K562 (cell line): ENCODE data around the gene CERS6. TPM values are rescaled to one million over a fixed set of nuclear protein-coding genes. Genes with fewer than 3 reads are reported as not detected.

ENCODE experiments used
- ATAC-seq: fragments of 200-7000 bp; cut with Tn5 transposase; 3 replicates; pipeline ENCODE4 v1.9.1; 2020; ENCODE audit warnings: moderate library complexity
- BruUV-seq: library from RNA; stranded (reverse); fragments of 400-500 nt; replicated peaks from 2 replicates; lab custom pipeline; 2021; lab: Mats Ljungman, UMichigan
- CTCF ChIA-PET: fragments of 300-600 bp; formaldehyde crosslinking; extraction: SDS; loops from one replicate; lab custom pipeline; 2021; ENCODE audit warnings: low intra/inter-chr PET ratio; lab: Yijun Ruan, JAX
- POLR2A ChIA-PET: fragments of 300-600, 350-650 bp; sonication (Branson Sonifier 250); formaldehyde crosslinking; extraction: SDS; loops from one replicate; lab custom pipeline; 2021; ENCODE audit warnings: antibody characterized with exemption, inconsistent platforms; lab: Yijun Ruan, JAX
- DNase-seq, 4 experiments: peaks; one replicate each; pipeline versions ENCODE4 v3.0.0 to v3.0.0-alpha.2; 2011 to 2018; ENCODE audit warnings: low spot score in 3 of 4, mixed read lengths in 3 of 4; ENCODE audit errors: extremely low read depth in 1 of 4
- FAIRE-seq: peaks from 2 replicates; lab custom pipeline; 2011; peaks lifted over from hg19 to GRCh38; lab: Jason Lieb, UNC
- H2AFZ ChIP-seq: 2 replicates; pipeline ENCODE4 v1.6.0; 2011; ENCODE audit warnings: low read depth, low read length, control low read depth, inconsistent platforms
- H3K27ac ChIP-seq: fragments of 200-600 bp; 3 replicates; pipeline ENCODE4 v1.8.0; 2011; ENCODE audit warnings: low read depth, mild to moderate bottlenecking, control low read depth, inconsistent platforms, low read length, moderate library complexity, mixed read lengths; ENCODE audit errors: extremely low read depth
- H3K27me3 ChIP-seq, 2 experiments: fragments of 300-600 bp in 1 of 2; 2 replicates in 1 of 2; 3 replicates in 1 of 2; pipeline versions ENCODE4 v1.6.0 to v1.8.0; 2011; ENCODE audit warnings: inconsistent platforms in 2 of 2, low read length in 2 of 2, mild to moderate bottlenecking in 1 of 2, mixed read lengths in 1 of 2, moderate library complexity in 1 of 2; ENCODE audit not compliant: control insufficient read depth in 2 of 2, insufficient read depth in 2 of 2
- H3K36me3 ChIP-seq: fragments of 300-600 bp; 3 replicates; pipeline ENCODE4 v1.8.0; 2011; ENCODE audit warnings: mild to moderate bottlenecking, low read length, inconsistent platforms; ENCODE audit not compliant: control insufficient read depth, insufficient read depth
- H3K4me1 ChIP-seq, 2 experiments: fragments of 200-600 bp in 1 of 2; replicated peaks in 1 of 2; 2 replicates in 1 of 2; 3 replicates in 1 of 2; pipeline versions ENCODE4 v1.5.1 to v1.8.0; 2011; ENCODE audit warnings: inconsistent platforms in 2 of 2, low read length in 2 of 2, mild to moderate bottlenecking in 1 of 2, mixed read lengths in 1 of 2, moderate library complexity in 1 of 2; ENCODE audit not compliant: control insufficient read depth in 2 of 2, insufficient read depth in 2 of 2
- H3K4me2 ChIP-seq: 2 replicates; pipeline ENCODE4 v1.6.1; 2011; ENCODE audit warnings: low read length, control low read depth, inconsistent platforms, mixed read lengths; ENCODE audit not compliant: insufficient read depth
- H3K4me3 ChIP-seq: fragments of 200-600 bp; sonication (generic), shearing (Covaris generic); 2 replicates; pipeline ENCODE4 v1.5.1; 2016; ENCODE audit warnings: control low read depth, inconsistent platforms
- H3K79me2 ChIP-seq: fragments of 200-600 bp; 3 replicates; pipeline ENCODE4 v1.8.0; 2011; ENCODE audit warnings: low read length, inconsistent platforms; ENCODE audit not compliant: control insufficient read depth, insufficient read depth
- H3K9ac ChIP-seq, 2 experiments: 2 replicates each; pipeline versions ENCODE4 v1.6.0 to v1.6.1; 2011; ENCODE audit warnings: low read depth in 2 of 2, low read length in 2 of 2, control low read depth in 1 of 2, inconsistent platforms in 1 of 2, mild to moderate bottlenecking in 1 of 2, mixed read lengths in 1 of 2; ENCODE audit not compliant: insufficient read depth in 1 of 2
- H3K9me1 ChIP-seq: one replicate; pipeline ENCODE4 v1.6.0; 2011; ENCODE audit warnings: inconsistent platforms, mild to moderate bottlenecking, low read length, moderate library complexity; ENCODE audit not compliant: control insufficient read depth, insufficient read depth
- H3K9me3 ChIP-seq: replicated peaks from 2 replicates; pipeline ENCODE4 v1.5.1; 2011; ENCODE audit warnings: low read depth, low read length, inconsistent platforms; ENCODE audit not compliant: control insufficient read depth, insufficient read depth
- H4K20me1 ChIP-seq: replicated peaks from 2 replicates; pipeline ENCODE4 v1.6.1; 2011; ENCODE audit warnings: low read length, inconsistent platforms, mixed read lengths; ENCODE audit not compliant: control insufficient read depth, insufficient read depth
- BCOR ChIP-seq: fragments of 450-650 bp; IDR thresholded peaks from 2 replicates; pipeline ENCODE4 v1.6.1; 2016
- CBX1 ChIP-seq: sonication (generic); IDR thresholded peaks from 2 replicates; pipeline ENCODE4 v1.6.1; 2016; ENCODE audit warnings: antibody characterized with exemption, low read depth, mild to moderate bottlenecking
- CREB3L1 ChIP-seq: fragments of 450-650 bp; IDR thresholded peaks from 2 replicates; pipeline ENCODE4 v1.6.1; 2014; ENCODE audit warnings: low read depth, mild to moderate bottlenecking, moderate library complexity, borderline replicate concordance
- HDAC2 ChIP-seq: fragments of 450-650 bp; IDR thresholded peaks from 2 replicates; pipeline ENCODE4 v1.6.1; 2016; ENCODE audit warnings: mild to moderate bottlenecking
- KDM1A ChIP-seq, 2 experiments: fragments of 450-650 bp; IDR thresholded peaks; 2 replicates each; pipeline ENCODE4 v1.6.1; 2016; ENCODE audit warnings: mild to moderate bottlenecking in 2 of 2
- MCM3 ChIP-seq: fragments of 450-650 bp; IDR thresholded peaks from 2 replicates; pipeline ENCODE4 v1.6.1; 2016
- NFRKB ChIP-seq: fragments of 450-650 bp; IDR thresholded peaks from 2 replicates; pipeline ENCODE4 v1.6.1; 2016; ENCODE audit warnings: low read depth
- RCOR1 ChIP-seq, 2 experiments: IDR thresholded peaks; 2 replicates each; pipeline ENCODE4 v1.6.1; 2012; ENCODE audit warnings: low read depth in 2 of 2, low read length in 2 of 2, borderline replicate concordance in 1 of 2, improper control_type of control experiment in 1 of 2
- SMARCA4 ChIP-seq: fragments of 450-650 bp; IDR thresholded peaks from 2 replicates; pipeline ENCODE4 v1.6.1; 2016
- SPI1 ChIP-seq: IDR thresholded peaks from 2 replicates; pipeline ENCODE4 v1.6.1; 2011; ENCODE audit warnings: low read depth, low read length, control low read depth, borderline replicate concordance
- SREBF2 ChIP-seq: sonication (generic); formaldehyde crosslinking; IDR thresholded peaks from 2 replicates; pipeline ENCODE4 v1.4.0; 2020; ENCODE audit warnings: mild to moderate bottlenecking, missing genetic modification reagents
- TAF9B ChIP-seq: fragments of 450-650 bp; IDR thresholded peaks from 2 replicates; pipeline ENCODE4 v1.6.1; 2018; ENCODE audit warnings: mild to moderate bottlenecking; ENCODE audit not compliant: partially characterized antibody
- ZBTB7A ChIP-seq: IDR thresholded peaks from 2 replicates; pipeline ENCODE4 v1.6.1; 2011; ENCODE audit warnings: low read depth, mild to moderate bottlenecking, low read length, moderate library complexity, borderline replicate concordance; ENCODE audit not compliant: control insufficient read depth
- WGBS: fragments of 100-300 bp; shearing (Covaris generic); methylation state at CpG from one replicate; pipeline ENCODE4 v1.1.6; 2016; ENCODE audit warnings: low coverage, mixed read lengths; ENCODE audit not compliant: insufficient coverage; ENCODE audit errors: missing lambda C conversion rate; 5-methylcytosine and 5-hydroxymethylcytosine counted together
- in situ Hi-C: fragments of 300-500 bp; cut with MboI; formaldehyde crosslinking; loops from 4 replicates; pipeline ENCODE4 v1.15.0; 2018; ENCODE audit warnings: inconsistent platforms, mixed read lengths
- intact Hi-C: fragments of 100-400 bp; cut with micrococcal nuclease; formaldehyde crosslinking; loops from 2 replicates; pipeline ENCODE4 v1.14.2; 2022
- polyA plus RNA-seq, 8 experiments: library from polyadenylated mRNA; depleted of rRNA in 4 of 8; stranded (reverse) in 5 of 8; unstranded in 3 of 8; fragments of >200 nt; fragmentation: Nextera tagmentation in 2 of 8; fragmentation: Illumina TruSeq in 1 of 8; extraction: Ambion mirVana in 2 of 8; extraction: Trizol in 1 of 8; gene quantifications; 2 replicates each; pipeline versions ENCODE4 v1.2.1 to v1.2.3, GENCODE V29; 2011 to 2014; ENCODE audit warnings: inconsistent platforms in 1 of 8, missing spikeins in 1 of 8
- total RNA-seq, 7 experiments: library from RNA; depleted of rRNA in 6 of 7; stranded (reverse); fragments of >200 nt in 6 of 7; fragmentation: Illumina TruSeq in 2 of 7; extraction: Trizol in 2 of 7; gene quantifications; 2 replicates each; pipeline versions ENCODE4 v1.2.1 to v1.2.3, GENCODE V29; 2011 to 2021; ENCODE audit warnings: low replicate concordance in 1 of 7

CERS6 gene
- total and polyA plus RNA-seq, 9 of the 15 experiments (the other 6 are each of a cell fraction or from before 2014, with no cell fraction given) = 1.6 to 13.6 (median 11.4) TPM

GRCh38 chr2:168819829-168820489 lies 363.9 kb downstream of the CERS6 start:
- ChIA-PET CTCF (no interaction called here), POLR2A (interaction anchor here (1.0 to 7.9 kb wide), 2 partner anchors 10 to 18 kb away, joined by 4 to 81 read pairs; partner anchors contain the start of gene NOSTRIN)
- Histone ChIP-seq H3K9ac (no peak overlapping the region; a peak in 1 of 4 replicates), H2AFZ (no peak overlapping the region), H3K9me3 (no peaks in the 10 kb centered on the region), H3K4me1 (peaks cover 0 to 15% of the 10 kb centered on the region in 2 experiments; a peak in 4 of 5 replicates), H3K79me2 (no peaks in the 10 kb centered on the region), H3K9me1 (no peaks in the 10 kb centered on the region), H3K4me3 (no peak overlapping the region), H3K27ac (no peak overlapping the region), H3K27me3 (no peaks in the 10 kb centered on the region), H4K20me1 (no peaks in the 10 kb centered on the region), H3K4me2 (no peak overlapping the region), H3K36me3 (peaks cover 33% of the 10 kb centered on the region)
- intact Hi-C loops = no loop called here
- no TSS peak for BruUV-seq
- peak; percentile 12; the same call in 2 of the 3 replicates for ATAC-seq
- DNase-seq = no peak
- in situ Hi-C loops = no loop called here
- WGBS = 79% methylated on average over 6 of the region's 6 CpGs
- FAIRE-seq = no peak
- peak; percentile 82; the same call in 1 of the 2 replicates for TF ChIP-seq CBX1
- peak; percentile 86 for TF ChIP-seq BCOR
- TF ChIP-seq SMARCA4 = no peak
- no peak for TF ChIP-seq MCM3
- TF ChIP-seq KDM1A (IDR thresholded peaks at IDR 0.05) = peak; percentile 57 to 79
- no peak for TF ChIP-seq CREB3L1
- TF ChIP-seq TAF9B = no peak
- TF ChIP-seq HDAC2 = peak; percentile 36; the same call in 1 of the 2 replicates
- TF ChIP-seq NFRKB = no peak
- TF ChIP-seq ZBTB7A = no peak
- TF ChIP-seq SPI1 = 0 out of 2 replicates have a peak, but pooled peaks have one; percentile 11
- TF ChIP-seq SREBF2 (CRISPR knock-in tag) = no peak
- 0 out of 4 replicates have a peak, but pooled peaks of 1 of the 2 experiments have one; percentile 26 for TF ChIP-seq RCOR1 (IDR thresholded peaks at IDR 0.05; ENCODE audit: borderline replicate concordance in 1 of 2, low read depth in 2 of 2, low read length in 2 of 2)
